ENCODE measurements around the gene GNAZ.

Gene GNAZ

GRCh38 chr22:23074451-23074850, 4.1 kb downstream of the GNAZ start:
- ChIA-PET POLR2A (no interaction called here), CTCF (interaction anchor here (1.5 kb wide), 1 partner anchor 15 kb away, joined by 3 read pairs; no protein-coding TSS in a partner anchor)
- DNase-seq (ENCODE audit: extremely low spot score), result no peak
- no peak for TF ChIP-seq CTCF (IDR thresholded peaks at IDR 0.05; ENCODE audit: control extremely low read depth, extremely low read depth, low read depth, missing control alignments)

GRCh38 chr22:23075050-23075449, 4.7 kb downstream of the GNAZ start:
- ChIA-PET POLR2A (no interaction called here), CTCF (no interaction called here)
- no peak for TF ChIP-seq CTCF (IDR thresholded peaks at IDR 0.05; ENCODE audit: control extremely low read depth, extremely low read depth, low read depth, missing control alignments)
- no peak for DNase-seq (ENCODE audit: extremely low spot score)

GRCh38 chr22:23075525-23076216, 5.4 kb downstream of the GNAZ start:
- no peak for TF ChIP-seq CTCF (IDR thresholded peaks at IDR 0.05; ENCODE audit: control extremely low read depth, extremely low read depth, low read depth, missing control alignments)
- POLR2A ChIA-PET, result no interaction called here
- DNase-seq (ENCODE audit: extremely low spot score), result no peak
- CTCF ChIA-PET, result interaction anchor here (1.6 kb wide), 1 partner anchor 120 kb away, joined by 4 read pairs; no protein-coding TSS in a partner anchor

GRCh38 chr22:23076896-23077572, 6.7 kb downstream of the GNAZ start:
- no peak for DNase-seq (ENCODE audit: extremely low spot score)
- POLR2A ChIA-PET, result no interaction called here
- CTCF ChIA-PET, result interaction anchor here (1.6 kb wide), 1 partner anchor 122 kb away, joined by 4 read pairs; no protein-coding TSS in a partner anchor
- TF ChIP-seq CTCF (IDR thresholded peaks at IDR 0.05; ENCODE audit: control extremely low read depth, extremely low read depth, low read depth, missing control alignments), result no peak

GRCh38 chr22:23077627-23078461, 7.5 kb downstream of the GNAZ start:
- ChIA-PET POLR2A (no interaction called here), CTCF (no interaction called here)
- DNase-seq (ENCODE audit: extremely low spot score), result no peak
- TF ChIP-seq CTCF (IDR thresholded peaks at IDR 0.05; ENCODE audit: control extremely low read depth, extremely low read depth, low read depth, missing control alignments), result no peak

- no peak for TF ChIP-seq CTCF (IDR thresholded peaks at IDR 0.05; ENCODE audit: control extremely low read depth, extremely low read depth, low read depth, missing control alignments)
These were observed 8.1 kb downstream of the GNAZ start for GRCh38 chr22:23078462-23078787.

More at GRCh38 chr22:23078462-23078787, 8.1 kb downstream of the GNAZ start:
- DNase-seq (ENCODE audit: extremely low spot score), result no peak
- CTCF ChIA-PET, result no interaction called here
- POLR2A ChIA-PET, result no interaction called here
